KOPT-K1 (cell line): ENCODE results near the gene TTI1.
A peak's percentile ranks its signal among the peaks of the same experiment; 100 is the strongest.
"Not testable (repeated sequence)": the region's sequence is repeated elsewhere in the genome, so short reads cannot be mapped to it uniquely, and the experiment has no call there.

ENCODE experiments used
- H3K27ac ChIP-seq: fragments of 200-600 bp; sonication (generic); 2 replicates; pipeline ENCODE4 v1.5.1; 2016; ENCODE audit warnings: antibody characterized with exemption, mild to moderate bottlenecking, low read depth, low read length; ENCODE audit not compliant: poor library complexity, severe bottlenecking
- H3K36me3 ChIP-seq: fragments of 200-600 bp; sonication (generic); 2 replicates; pipeline ENCODE4 v1.5.1; 2017; ENCODE audit warnings: antibody characterized with exemption, mild to moderate bottlenecking, low read length, moderate library complexity; ENCODE audit not compliant: insufficient read depth
- H3K9me3 ChIP-seq: fragments of 200-600 bp; sonication (generic); 2 replicates; pipeline ENCODE4 v1.5.1; 2017; ENCODE audit warnings: antibody characterized with exemption, low read length, mild to moderate bottlenecking; ENCODE audit not compliant: insufficient read depth, poor library complexity, severe bottlenecking

The TTI1 gene

GRCh38 chr20:38034961-38035360, 1.7 kb upstream of the TTI1 start:
- Histone ChIP-seq H3K9me3 (no peaks in the 10 kb centered on the region), H3K36me3 (peaks cover 51% of the 10 kb centered on the region), H3K27ac (peak overlapping the region; percentile 94)

DNA sequence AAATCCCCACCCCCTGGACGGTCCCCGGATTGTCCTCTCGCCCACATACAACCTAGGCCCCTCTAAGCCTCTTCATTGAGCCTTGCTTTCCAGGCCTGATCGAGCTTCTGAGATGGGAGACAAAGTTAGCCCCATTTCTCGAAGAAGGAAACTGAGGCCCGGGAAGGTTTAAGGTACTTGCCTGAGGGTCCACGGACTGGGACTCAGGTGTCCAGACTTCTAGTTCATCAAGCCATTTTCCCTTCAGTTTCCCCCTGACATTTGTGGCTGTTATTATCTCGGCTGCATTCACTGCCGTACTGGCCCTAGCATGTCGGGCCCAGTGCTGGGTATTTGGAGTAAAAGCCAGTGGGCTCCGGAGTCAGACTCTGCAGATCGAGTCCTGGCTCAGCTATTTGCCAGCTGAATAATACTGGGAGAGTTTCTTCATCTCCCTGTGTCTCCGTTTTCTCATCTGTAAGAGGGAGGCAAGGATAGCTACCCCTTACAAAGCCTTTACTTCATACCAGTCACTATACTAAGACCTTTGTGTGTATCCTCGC, 923 bp upstream of the TTI1 start:
- Histone ChIP-seq H3K27ac (peak overlapping the region; percentile 94), H3K9me3 (no peaks in the 10 kb centered on the region), H3K36me3 (peaks cover 50% of the 10 kb centered on the region)

DNA sequence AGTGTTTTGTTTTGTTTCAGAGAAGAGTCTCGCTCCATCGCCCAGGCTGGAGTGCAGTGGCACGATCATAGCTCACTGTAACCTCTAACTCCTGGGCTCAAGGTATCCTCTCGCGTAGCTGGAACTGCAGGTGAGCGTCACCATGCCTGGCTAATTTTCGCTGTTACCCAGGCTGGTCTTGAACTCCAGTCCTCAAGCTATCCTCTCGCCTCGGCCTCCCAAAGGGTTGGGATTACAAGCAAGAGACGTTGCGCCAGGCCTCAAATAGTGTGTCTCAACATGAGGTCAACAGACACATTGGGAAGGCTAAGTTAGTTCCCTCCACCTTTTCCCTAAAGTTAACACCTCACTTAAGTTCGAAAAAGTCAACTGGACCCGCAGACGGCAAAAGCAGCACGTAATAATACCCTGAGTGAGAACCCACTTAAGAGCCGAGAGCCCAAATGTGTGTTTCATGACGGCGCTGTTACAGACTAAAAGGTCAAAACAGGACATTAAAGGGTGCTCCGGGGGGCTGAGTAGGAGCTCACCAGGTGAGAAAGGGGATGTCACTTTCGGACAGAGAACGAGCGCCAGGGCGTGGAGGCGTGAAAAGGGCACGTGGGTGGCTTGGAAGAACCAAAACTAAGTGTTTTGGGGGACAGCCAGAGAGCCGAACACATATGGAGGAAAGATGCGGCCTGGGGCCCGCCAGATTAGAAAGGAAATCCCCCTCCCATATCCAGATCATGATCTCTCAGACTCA, 499 bp downstream of the TTI1 start:
- Histone ChIP-seq H3K9me3 (no peaks in the 10 kb centered on the region), H3K27ac (peak overlapping the region; percentile 94), H3K36me3 (peaks cover 49% of the 10 kb centered on the region)

GRCh38 chr20:38031957-38032356, 1.3 kb downstream of the TTI1 start:
- Histone ChIP-seq H3K36me3 (peaks cover 46% of the 10 kb centered on the region), H3K27ac (peak overlapping the region; percentile 94), H3K9me3 (no peaks in the 10 kb centered on the region)

GRCh38 chr20:38029453-38029852, 3.8 kb downstream of the TTI1 start:
- no peaks in the 10 kb centered on the region for H3K9me3 ChIP-seq
- no peak overlapping the region for H3K27ac ChIP-seq
- peaks cover 41% of the 10 kb centered on the region for H3K36me3 ChIP-seq

GRCh38 chr20:38024496-38024895, 8.8 kb downstream of the TTI1 start:
- Histone ChIP-seq H3K36me3 (peaks cover 59% of the 10 kb centered on the region), H3K9me3 (peaks cover 5% of the 10 kb centered on the region), H3K27ac (no peak overlapping the region)

DNA sequence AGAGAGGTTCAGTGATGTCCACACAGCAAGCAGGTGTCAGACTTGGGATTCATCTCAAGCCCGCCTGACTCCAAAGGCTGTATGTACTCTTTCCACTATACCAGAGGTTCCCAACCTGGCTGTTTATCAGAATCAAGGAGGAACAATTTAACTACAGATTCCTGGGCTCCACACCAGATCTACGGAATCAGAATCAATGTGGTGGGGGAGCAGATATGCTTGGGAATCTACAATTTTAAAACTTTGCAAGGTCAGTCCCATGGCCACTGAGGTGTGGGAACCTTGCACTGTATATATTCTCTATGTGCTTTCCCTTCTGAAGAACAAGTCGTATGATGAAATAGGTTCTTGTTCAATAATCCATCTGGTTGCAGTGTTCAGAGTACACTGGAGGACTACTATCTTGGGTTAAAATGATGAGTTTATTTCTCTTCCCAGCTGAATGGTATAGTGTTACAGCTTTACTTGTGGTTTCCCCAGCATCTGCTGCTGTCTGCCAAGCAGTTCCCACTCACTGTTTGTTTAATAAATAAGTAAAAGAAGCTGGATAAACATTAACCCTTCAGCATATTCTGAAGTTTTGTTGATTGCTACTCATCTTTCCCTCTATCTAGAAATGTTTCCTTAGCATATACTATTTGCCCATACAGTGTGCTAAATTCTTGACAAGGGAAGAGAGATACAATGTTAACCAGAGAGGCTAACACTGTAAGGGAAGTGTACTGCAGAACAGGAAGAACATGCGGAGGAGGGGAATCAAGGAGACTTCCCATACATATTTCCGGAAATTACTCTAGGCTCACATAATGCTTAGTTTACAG, 9.9 kb downstream of the TTI1 start:
- Histone ChIP-seq H3K36me3 (peaks cover 69% of the 10 kb centered on the region), H3K27ac (no peak overlapping the region), H3K9me3 (peaks cover 16% of the 10 kb centered on the region)

DNA sequence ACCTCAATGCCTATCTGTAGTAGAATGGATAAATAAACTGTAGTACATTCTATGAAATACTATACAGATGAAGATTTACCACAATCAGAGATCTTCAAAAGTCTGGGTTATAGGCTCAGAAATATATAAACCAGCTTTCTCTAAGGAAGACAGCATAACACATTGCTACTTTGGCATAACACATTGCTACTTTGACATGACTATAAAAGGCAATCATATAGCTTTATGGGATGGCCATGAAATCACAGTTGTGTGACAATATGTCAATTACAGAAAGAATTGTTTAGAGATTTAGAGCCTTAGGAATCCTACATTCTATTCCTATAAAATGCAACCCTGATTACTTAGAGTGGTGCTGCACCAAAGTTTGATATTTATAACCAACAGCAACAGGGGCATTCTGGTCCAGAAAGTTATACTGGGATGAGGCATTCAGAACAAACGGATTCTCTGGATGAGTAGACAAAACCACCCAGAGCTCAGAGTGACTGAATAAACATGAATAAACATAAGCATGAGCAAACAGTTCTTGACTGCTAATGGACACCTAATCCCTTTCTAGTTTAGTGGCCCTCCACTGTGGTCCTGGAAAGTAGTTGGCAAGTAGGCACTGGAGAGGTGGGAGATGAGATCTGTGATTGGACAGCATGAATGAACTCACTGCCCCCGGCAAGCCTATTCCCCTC, 12.0 kb downstream of the TTI1 start:
- H3K27ac ChIP-seq = no peak overlapping the region
- H3K36me3 ChIP-seq = peaks cover 77% of the 10 kb centered on the region
- peaks cover 29% of the 10 kb centered on the region for H3K9me3 ChIP-seq

GRCh38 chr20:38018385-38018784, 14.9 kb downstream of the TTI1 start:
- peaks cover 85% of the 10 kb centered on the region for H3K36me3 ChIP-seq
- H3K27ac ChIP-seq = no peak overlapping the region
- H3K9me3 ChIP-seq = peaks cover 29% of the 10 kb centered on the region

GRCh38 chr20:38017959-38018358, 15.3 kb downstream of the TTI1 start:
- peaks cover 85% of the 10 kb centered on the region for H3K36me3 ChIP-seq
- H3K27ac ChIP-seq = no peak overlapping the region
- H3K9me3 ChIP-seq = peaks cover 29% of the 10 kb centered on the region

DNA sequence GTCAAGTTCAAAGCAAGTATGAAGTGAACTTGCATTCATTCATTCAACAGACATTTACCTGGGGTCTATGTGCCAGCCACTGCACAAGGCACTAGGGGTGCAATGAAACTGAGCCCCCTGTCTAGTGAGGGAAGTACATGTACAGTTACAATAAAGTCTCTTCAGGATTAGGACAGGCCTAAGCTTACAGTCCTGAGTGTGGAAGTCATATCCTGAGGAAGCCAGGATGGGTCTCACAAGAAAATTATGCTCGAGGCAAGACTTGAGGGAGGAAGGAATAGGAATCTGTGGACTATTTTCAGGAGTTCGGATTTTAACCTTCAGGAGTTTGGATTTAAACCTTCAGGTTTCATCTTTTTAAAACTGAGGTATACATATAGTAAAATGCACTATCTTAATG, 19.4 kb downstream of the TTI1 start:
- H3K9me3 ChIP-seq = peaks cover 18% of the 10 kb centered on the region
- no peak overlapping the region for H3K27ac ChIP-seq
- peaks cover 100% of the 10 kb centered on the region for H3K36me3 ChIP-seq

- Histone ChIP-seq H3K9me3 (peaks cover 3% of the 10 kb centered on the region), H3K27ac (no peak overlapping the region), H3K36me3 (peaks cover 100% of the 10 kb centered on the region)
These were observed 20.9 kb downstream of the TTI1 start for GRCh38 chr20:38012332-38012731.

DNA sequence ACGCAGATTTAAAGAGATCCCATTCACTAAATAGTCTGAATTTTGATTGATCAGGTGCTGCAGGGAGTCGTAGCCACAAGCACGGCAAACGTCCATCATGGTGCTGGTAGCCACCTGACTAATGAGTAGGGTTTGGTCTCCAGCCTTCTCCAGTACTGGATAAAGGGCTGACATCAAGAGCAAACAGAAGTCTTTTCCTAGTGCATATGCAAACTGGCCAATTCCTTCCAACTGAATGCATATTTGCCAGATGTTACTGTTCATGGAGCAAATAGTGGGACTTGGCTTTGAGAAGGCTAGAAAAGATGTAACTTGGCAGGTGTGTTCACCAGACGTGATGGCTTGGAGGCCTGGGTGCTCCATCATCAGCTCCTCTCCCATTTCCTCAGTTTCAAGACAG, 21.6 kb downstream of the TTI1 start:
- Histone ChIP-seq H3K27ac (no peak overlapping the region), H3K9me3 (no peaks in the 10 kb centered on the region), H3K36me3 (peaks cover 100% of the 10 kb centered on the region)

DNA sequence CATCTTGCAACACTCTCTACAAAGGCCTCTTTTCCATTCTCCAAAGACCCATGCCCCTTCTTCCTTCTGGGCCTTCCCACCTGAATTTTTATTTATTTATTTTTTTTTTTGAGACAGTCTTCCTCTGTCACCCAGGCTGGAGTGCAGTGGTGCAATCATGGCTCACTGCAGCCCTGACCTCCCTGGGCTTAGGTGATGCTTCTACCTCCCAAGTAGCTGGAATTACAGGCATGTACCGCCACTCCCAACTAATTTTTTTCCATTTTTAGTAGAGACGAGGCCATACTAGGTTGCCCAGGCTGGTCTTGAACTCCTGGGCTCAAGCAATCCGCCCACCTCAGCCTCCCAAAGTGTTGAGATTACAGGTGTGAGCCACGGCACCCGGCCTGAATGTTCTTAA, 23.8 kb downstream of the TTI1 start:
- not testable (repeated sequence) for H3K9me3 ChIP-seq, H3K27ac ChIP-seq
- peaks cover 99% of the 10 kb centered on the region for H3K36me3 ChIP-seq
